K562 (cell line): ENCODE measurements around the gene PRSS57. TPM values are rescaled to one million over a fixed set of nuclear protein-coding genes. Genes with fewer than 3 reads are reported as not detected.

Source experiments
- ARID3A ChIP-seq: IDR thresholded peaks from 2 replicates; pipeline ENCODE4 v1.6.1; 2012; ENCODE audit warnings: low read depth, low read length, improper control_type of control experiment, borderline replicate concordance
- BDP1 ChIP-seq: IDR thresholded peaks from 3 replicates; pipeline ENCODE4 v1.6.1; 2011; ENCODE audit not compliant: insufficient read length, insufficient read depth
- BRCA1 ChIP-seq, 2 experiments: fragments of 450-650 bp in 1 of 2; sonication (generic) in 1 of 2; formaldehyde crosslinking in 1 of 2; IDR thresholded peaks; 2 replicates each; pipeline versions ENCODE4 v1.5.0 to v1.6.1; 2017 to 2020; ENCODE audit warnings: mild to moderate bottlenecking in 1 of 2, missing genetic modification reagents in 1 of 2
- CBX5 ChIP-seq: IDR thresholded peaks from 2 replicates; pipeline ENCODE4 v1.6.1; 2014; ENCODE audit warnings: low read depth, borderline replicate concordance
- CHAMP1 ChIP-seq: fragments of 450-650 bp; IDR thresholded peaks from 2 replicates; pipeline ENCODE4 v1.6.1; 2016; ENCODE audit warnings: mild to moderate bottlenecking
- ETV1 ChIP-seq: fragments of 450-650 bp; conservative IDR thresholded peaks from 2 replicates; pipeline ENCODE4 v1.6.1; 2016; ENCODE audit warnings: missing genetic modification characterization, control low read depth, low read depth, missing compliant biosample characterization
- FIP1L1 ChIP-seq: fragments of 200-400 bp; formaldehyde crosslinking; IDR thresholded peaks from 2 replicates; pipeline ENCODE4 v1.6.1; 2018; ENCODE audit warnings: mild to moderate bottlenecking, low read depth, low read length; ENCODE audit not compliant: poor library complexity, severe bottlenecking
- HOXB6 ChIP-seq: fragments of 250-450 bp; sonication (Bioruptor Pico); IDR thresholded peaks from 2 replicates; pipeline ENCODE4 v1.5.1; 2022; ENCODE audit warnings: mild to moderate bottlenecking, borderline replicate concordance
- HSF4 ChIP-seq: fragments of 250-450 bp; sonication (Bioruptor Pico); IDR thresholded peaks from 2 replicates; pipeline ENCODE4 v2.1.2; 2022; ENCODE audit warnings: mild to moderate bottlenecking, moderate library complexity, borderline replicate concordance
- KHSRP ChIP-seq: fragments of 450-650 bp; IDR thresholded peaks from 2 replicates; pipeline ENCODE4 v1.6.1; 2017
- MAFF ChIP-seq: IDR thresholded peaks from 2 replicates; pipeline ENCODE4 v1.6.1; 2012; ENCODE audit warnings: low read length, improper control_type of control experiment
- MBD2 ChIP-seq: sonication (generic); IDR thresholded peaks from 2 replicates; pipeline ENCODE4 v1.6.1; 2016; ENCODE audit warnings: low read depth, borderline replicate concordance
- MIER1 ChIP-seq: fragments of 450-650 bp; IDR thresholded peaks from 2 replicates; pipeline ENCODE4 v1.6.1; 2016; ENCODE audit warnings: antibody characterized with exemption, mild to moderate bottlenecking, low read depth
- MYNN ChIP-seq, 2 experiments: sonication (generic); formaldehyde crosslinking in 1 of 2; IDR thresholded peaks; 2 replicates each; pipeline versions ENCODE4 v1.5.0 to v1.6.1; 2016 to 2020; ENCODE audit warnings: antibody characterized with exemption in 1 of 2, missing genetic modification reagents in 1 of 2
- NR0B1 ChIP-seq: fragments of 450-650 bp; IDR thresholded peaks from one replicate; pipeline ENCODE4 v1.6.1; 2018; ENCODE audit warnings: mild to moderate bottlenecking, moderate library complexity; ENCODE audit not compliant: partially characterized antibody
- POU5F1 ChIP-seq: fragments of 150-350 bp; IDR thresholded peaks from 2 replicates; pipeline ENCODE4 v1.6.1; 2014; ENCODE audit warnings: borderline replicate concordance, low read length, low read depth, mild to moderate bottlenecking; ENCODE audit not compliant: partially characterized antibody
- RBM25 ChIP-seq: fragments of 200-400 bp; formaldehyde crosslinking; IDR thresholded peaks from 2 replicates; pipeline ENCODE4 v1.6.1; 2018; ENCODE audit warnings: low read length, low read depth, moderate library complexity; ENCODE audit not compliant: severe bottlenecking
- SETDB1 ChIP-seq: IDR thresholded peaks from one replicate; pipeline ENCODE4 v1.6.1; 2012; ENCODE audit warnings: low read length, control low read depth, inconsistent platforms
- SIN3A ChIP-seq, 2 experiments: fragments of 150-350 bp in 1 of 2; IDR thresholded peaks; 2 replicates each; pipeline ENCODE4 v1.6.1; 2011 to 2016; ENCODE audit warnings: borderline replicate concordance in 2 of 2, low read depth in 2 of 2, low read length in 2 of 2, mild to moderate bottlenecking in 2 of 2, moderate library complexity in 2 of 2; ENCODE audit not compliant: control insufficient read depth in 1 of 2
- SLC30A9 ChIP-seq: fragments of 250-450 bp; sonication (Bioruptor Pico); IDR thresholded peaks from 2 replicates; pipeline ENCODE4 v1.8.0; 2022; ENCODE audit warnings: mild to moderate bottlenecking, moderate library complexity
- SMARCE1 ChIP-seq: fragments of 450-650 bp; IDR thresholded peaks from 2 replicates; pipeline ENCODE4 v1.7.1; 2016; ENCODE audit warnings: mild to moderate bottlenecking
- ZNF274 ChIP-seq: IDR thresholded peaks from 2 replicates; pipeline ENCODE4 v1.6.1; 2011; ENCODE audit warnings: low read depth, mild to moderate bottlenecking, low read length, moderate library complexity, borderline replicate concordance
- ZNF354B ChIP-seq: fragments of 250-450 bp; sonication (Bioruptor Pico); IDR thresholded peaks from 2 replicates; pipeline ENCODE4 v1.4.0; 2020
- ZNF77 ChIP-seq: fragments of 250-450 bp; sonication (Bioruptor Pico); IDR thresholded peaks from 2 replicates; pipeline ENCODE4 v1.5.0; 2020
- polyA plus RNA-seq, 8 experiments: library from polyadenylated mRNA; depleted of rRNA in 4 of 8; stranded (reverse) in 5 of 8; unstranded in 3 of 8; fragments of >200 nt; fragmentation: Nextera tagmentation in 2 of 8; fragmentation: Illumina TruSeq in 1 of 8; extraction: Ambion mirVana in 2 of 8; extraction: Trizol in 1 of 8; gene quantifications; 2 replicates each; pipeline versions ENCODE4 v1.2.1 to v1.2.3, GENCODE V29; 2011 to 2014; ENCODE audit warnings: inconsistent platforms in 1 of 8, missing spikeins in 1 of 8
- total RNA-seq, 7 experiments: library from RNA; depleted of rRNA in 6 of 7; stranded (reverse); fragments of >200 nt in 6 of 7; fragmentation: Illumina TruSeq in 2 of 7; extraction: Trizol in 2 of 7; gene quantifications; 2 replicates each; pipeline versions ENCODE4 v1.2.1 to v1.2.3, GENCODE V29; 2011 to 2021; ENCODE audit warnings: low replicate concordance in 1 of 7

PRSS57 gene
- total and polyA plus RNA-seq, 9 of the 15 experiments (the other 6 are each of a cell fraction or from before 2014, with no cell fraction given), result 0.06 to 2.5 (median 1.3) TPM; not detected in 3

GRCh38 chr19:662207-662961 is 32.9 kb downstream of the PRSS57 start (continued):
- TF ChIP-seq MIER1 (no peak), KHSRP (no peak), BDP1 (no peak), FIP1L1 (no peak), ZNF77 (CRISPR knock-in tag) (no peak), BRCA1 (IDR thresholded peaks at IDR 0.05) (no peak), BRCA1 (CRISPR knock-in tag; IDR thresholded peaks at IDR 0.05) (0 out of 2 replicates have a peak, but pooled peaks have one; percentile 62), CHAMP1 (no peak), HOXB6 (CRISPR knock-in tag) (no peak), ETV1 (tag) (no peak), MBD2 (no peak), ZNF354B (CRISPR knock-in tag) (no peak), POU5F1 (no peak), SIN3A (IDR thresholded peaks at IDR 0.05; ENCODE audit: borderline replicate concordance in 2 of 2, control insufficient read depth in 1 of 2, low read depth in 2 of 2, low read length in 2 of 2) (peak; percentile 70 to 73; a peak in 2 of 4 replicates), HSF4 (CRISPR knock-in tag) (no peak), CBX5 (no peak), SLC30A9 (CRISPR knock-in tag) (no peak), MAFF (no peak), RBM25 (no peak), MYNN (IDR thresholded peaks at IDR 0.05) (no peak), MYNN (CRISPR knock-in tag; IDR thresholded peaks at IDR 0.05) (no peak), NR0B1 (no peak), SETDB1 (no peak), SMARCE1 (no peak), ZNF274 (no peak), ARID3A (no peak)
